Measurements from ENCODE around the gene TCF23.
A peak's percentile ranks its signal among the peaks of the same experiment; 100 is the strongest.

Gene TCF23

DNA sequence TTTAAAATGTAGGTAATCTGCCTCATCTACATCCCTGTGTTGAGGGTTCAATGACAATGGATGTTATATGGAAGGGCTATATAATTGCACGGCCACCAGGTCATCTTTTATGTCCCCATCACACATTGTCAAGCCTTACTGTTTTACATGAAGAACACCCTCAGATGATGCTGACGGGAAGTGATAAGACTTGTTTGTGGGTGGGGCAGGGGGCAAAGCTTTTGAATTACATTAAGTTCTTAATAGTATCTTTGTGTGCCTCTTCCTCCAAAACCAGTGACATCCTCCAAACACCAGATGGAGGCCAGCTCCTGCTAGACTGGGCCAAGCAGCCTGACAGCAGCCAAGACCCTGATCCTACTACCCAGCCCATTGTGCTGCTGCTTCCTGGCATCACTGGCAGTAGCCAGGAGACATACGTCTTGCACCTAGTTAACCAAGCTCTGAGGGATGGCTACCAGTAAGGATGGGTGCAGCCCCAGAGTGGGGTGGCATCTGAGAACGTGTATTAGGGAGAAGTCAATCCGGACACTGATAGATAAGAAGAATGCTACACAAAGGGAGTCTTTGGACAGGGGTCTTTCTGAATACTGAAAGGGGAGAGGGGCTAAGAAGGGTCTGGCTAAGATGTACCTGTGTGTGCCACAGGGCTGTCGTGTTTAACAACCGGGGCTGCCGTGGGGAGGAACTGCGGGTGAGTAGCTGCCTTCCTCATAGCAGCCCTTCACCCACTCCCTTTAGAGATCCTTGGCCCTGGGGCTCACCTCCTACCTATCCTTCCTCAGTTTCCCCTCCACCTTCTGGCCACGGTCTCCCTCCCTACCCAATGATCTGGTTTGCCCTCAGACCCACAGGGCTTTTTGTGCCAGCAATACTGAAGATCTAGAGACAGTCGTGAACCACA lies 19.9 kb upstream of the TCF23 start:
- DNase-seq (ENCODE audit: low spot score) = no peak

DNA sequence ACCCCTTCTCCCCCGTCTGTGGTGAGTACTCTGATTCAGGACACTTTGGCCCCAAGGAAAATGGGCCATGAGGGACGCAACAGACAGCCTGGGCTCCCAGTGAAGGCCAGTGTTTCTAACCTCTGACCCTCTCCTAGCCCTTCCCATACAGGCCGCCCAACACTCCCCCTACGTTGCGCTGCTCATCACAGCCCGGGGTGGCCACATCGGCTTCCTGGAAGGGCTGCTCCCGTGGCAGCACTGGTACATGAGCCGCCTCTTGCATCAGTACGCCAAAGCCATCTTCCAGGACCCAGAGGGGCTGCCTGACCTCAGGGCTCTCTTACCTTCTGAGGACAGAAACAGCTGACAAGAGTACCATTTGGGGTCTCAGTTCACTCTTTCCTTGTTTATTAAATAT lies 18.4 kb upstream of the TCF23 start:
- no peak for DNase-seq (ENCODE audit: low spot score)

DNA sequence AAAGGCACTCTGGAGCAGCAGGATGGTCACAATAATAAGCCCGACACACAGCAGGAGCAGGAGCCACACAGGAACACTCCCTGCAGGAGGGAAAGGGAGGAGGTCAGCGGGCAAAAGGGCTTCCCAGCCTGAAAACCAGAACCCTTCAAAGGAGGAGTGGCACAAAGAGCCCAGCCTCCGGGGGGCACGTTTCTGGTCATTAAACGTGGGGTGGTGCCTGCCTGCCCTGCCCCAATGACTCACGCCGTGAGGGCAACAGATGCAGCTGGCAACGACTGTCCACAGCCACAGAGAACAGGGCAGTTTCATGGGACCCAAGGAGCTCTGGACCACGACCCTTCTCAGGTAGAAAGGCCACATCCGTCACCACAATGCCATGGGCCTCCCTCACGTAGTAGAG lies 17.4 kb upstream of the TCF23 start:
- no peak for DNase-seq (ENCODE audit: low spot score)

DNA sequence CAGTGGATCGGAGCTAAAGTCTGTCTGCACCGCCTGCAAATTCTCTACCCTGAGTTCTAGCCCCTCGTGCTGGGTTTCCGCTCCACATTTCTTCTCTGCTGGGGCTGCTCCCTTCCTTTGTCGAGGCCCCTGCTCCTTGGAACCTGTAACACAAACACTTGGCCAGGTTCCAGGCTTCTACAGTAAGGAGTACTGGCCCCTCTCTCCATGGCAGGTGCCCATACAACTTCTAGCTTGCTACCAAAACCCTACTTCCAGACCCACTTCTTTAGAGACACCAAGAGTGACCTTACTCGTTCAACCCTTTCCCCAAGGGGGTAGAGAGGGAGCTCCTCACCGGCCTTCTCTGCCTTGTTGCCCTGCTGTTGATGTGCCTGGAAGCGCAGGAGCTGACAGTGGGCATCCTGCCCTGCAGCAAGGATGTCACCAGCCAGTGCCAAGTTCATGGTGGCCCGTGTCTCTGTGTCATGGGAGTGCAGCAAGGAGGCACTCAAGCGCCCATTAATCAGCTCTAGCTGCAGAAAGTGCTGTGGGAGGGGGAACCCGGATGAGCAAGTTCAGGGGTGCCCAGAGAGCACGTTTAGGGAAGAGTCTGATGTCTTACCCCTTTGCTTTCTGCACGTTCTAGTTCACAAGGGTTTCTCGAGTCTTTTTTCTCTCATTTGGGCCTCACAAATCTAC lies 15.5 kb upstream of the TCF23 start:
- no peak for DNase-seq (ENCODE audit: low spot score)

DNA sequence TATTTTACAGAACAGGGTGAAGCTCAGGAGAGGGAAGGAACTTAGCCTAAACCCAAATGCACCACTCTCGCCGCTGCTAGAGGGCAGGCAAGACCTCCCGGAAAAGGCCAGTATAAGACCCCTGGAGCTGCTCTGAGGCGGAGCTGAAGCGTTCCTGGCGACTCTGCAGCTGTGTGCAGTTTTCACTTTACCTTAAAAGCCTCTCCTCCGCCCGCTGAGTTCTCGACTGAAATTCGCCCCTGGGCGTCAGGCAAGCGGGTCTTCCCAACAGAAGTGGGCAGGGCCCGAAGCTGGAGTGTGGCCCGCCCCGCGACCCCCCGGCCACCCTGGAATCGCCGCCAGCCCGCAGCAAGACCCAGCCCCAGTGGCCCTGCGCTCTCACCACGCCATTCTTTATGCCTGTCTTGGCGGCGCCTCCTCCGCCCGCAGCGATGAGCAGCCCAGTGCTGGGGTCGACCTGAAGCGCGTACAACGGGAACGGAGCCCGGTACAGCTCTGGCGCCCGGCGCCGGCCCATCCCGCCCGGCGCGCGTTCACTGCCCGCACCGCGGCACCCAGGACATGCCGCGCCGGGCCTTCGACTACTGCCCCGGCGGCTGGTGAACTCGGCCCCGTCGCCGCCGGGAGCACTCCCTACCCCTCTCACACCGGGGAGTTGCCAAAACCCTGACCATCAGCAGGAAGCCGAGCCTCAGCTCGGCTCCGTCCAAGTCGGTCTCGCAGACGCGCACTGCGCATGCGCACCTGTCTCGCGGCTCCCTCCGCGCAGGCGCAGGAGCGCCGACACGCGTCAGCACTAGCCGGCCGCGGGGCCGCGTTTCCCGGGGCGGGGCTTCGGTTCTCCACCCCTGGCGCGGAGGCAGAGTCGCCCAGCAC lies 14.7 kb upstream of the TCF23 start, which contains the start of gene PREB:
Gene PREB, minus strand, starts transcription at position 732 of the 876 bp plus-strand sequence. Its CDS starts 215 bp downstream, at position 517.
- DNase-seq (ENCODE audit: low spot score) = peak; percentile 98

DNA sequence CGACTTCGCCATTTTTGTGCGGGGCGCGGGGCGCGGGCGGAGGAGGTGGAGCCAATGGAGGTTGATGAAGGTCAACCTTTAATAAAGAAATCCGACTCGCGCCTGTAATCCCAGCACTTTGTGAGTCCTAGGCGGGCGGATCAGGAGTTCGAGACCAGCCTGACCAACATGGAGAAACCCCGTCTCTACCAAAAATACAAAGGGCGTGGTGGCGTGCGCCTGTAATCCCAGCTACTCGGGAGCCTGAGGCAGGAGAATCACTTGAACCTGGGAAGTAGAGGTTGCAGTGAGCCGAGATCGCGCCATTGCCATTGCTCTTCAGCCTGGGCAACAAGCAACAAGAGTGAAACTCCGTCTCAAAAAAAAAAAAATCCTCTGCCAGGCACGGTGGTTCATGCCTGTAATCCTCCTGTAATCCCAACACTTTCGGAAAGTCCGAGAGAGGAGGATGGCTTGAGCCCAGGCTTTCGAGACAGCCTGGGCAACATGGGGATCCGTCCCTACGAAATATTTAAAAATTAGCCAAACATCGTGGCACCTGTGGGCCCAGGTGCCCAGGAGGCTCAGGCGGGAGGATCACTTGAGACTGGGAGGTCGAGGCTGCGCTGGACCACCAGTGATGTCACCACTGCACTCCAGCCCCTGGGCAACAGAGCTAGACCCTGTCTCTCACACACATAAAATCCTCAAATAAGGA lies 13.9 kb upstream of the TCF23 start:
- no peak for DNase-seq (ENCODE audit: low spot score)

DNA sequence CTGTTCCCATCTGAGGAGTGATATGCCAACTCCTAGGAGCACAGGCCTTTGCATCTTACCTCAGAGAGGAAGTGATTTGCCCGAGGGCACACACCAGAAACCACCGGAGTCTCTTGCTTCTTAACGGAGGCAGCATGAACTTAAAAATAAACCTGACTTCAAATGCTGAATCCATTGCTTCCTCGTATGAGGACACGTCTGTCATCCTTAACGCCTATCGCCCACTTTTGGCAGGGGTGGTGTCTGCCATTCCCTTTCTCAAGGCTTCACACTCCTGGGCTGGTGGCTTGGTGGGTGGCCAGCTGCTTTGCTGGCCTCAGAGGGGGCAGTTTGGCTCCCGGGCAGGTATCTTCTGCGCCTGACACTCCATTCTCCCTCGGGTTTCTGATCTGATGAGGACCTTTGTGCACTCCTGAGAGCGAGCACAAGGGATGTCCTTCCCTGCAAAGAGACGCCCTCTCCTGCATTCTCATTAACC lies 13.3 kb upstream of the TCF23 start:
- no peak for DNase-seq (ENCODE audit: low spot score)

DNA sequence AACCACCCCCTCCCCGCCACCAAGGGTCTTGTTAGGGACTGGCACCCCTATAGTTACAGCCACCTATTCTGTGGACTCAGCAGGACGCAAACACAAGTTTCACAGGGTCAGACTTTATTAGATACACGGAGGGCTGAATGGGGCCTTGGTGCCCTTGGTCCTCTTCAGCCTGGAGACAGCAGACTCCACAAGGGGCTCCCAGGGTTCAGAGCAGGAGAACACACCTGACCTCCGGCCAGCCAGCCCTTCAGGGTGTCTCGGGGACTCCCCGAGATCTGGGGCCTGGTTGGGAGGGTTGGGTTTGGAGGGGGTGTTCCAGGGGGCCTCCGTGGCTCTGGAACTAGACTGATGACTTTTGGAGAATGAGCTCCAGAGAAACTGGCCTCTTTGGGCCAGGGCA lies 12.1 kb upstream of the TCF23 start:
- DNase-seq (ENCODE audit: low spot score) = no peak

DNA sequence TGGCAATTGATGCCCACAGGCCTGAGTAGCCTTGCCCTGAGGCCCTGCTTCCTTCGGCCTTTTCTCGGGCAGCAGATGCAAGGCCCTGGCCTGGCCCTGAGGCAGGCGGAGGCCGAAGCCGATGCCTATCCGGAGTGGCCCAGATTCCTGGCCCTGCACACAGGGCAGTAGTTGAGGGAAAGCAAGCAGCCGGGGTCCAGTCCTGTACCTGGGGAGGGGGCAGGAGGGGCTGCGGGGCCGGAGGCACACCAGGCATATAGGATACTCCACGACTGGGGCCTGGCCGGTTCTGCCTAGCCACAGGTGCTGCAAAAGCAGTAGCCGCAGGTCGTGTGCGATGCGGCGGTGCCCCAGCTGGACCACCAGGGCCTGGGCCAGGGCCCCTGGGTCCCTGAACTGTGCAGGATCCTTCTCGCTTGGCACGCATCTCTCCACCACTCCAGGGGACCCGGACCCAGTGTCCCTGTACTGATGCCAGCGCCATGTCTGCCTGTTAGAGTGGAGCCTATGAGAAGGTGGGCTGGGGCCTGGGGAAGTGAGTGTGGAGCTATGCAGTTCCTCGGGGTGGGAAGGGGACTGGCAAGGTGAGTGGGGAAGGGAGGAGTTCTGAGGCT lies 11.4 kb upstream of the TCF23 start:
- DNase-seq (ENCODE audit: low spot score) = no peak

DNA sequence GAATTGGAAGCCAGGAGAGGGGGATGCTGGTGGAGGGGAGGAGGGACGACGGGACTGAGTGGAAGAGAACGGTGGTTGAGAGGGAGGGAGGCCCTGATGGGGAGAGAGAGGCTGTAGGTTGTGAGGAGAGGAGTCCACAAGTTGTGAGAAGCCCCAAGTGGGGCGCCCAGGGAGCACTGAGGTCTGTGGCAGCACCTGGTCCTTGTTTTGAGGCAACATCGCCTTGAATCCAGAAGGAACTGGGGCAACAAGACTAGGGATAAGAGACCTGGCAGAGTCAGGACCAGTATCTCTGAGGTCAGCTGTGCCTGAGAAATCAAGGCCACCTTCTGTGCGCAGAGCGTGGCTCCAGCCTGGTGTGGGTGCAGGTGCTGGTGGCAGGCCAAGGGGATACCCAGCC lies 10.7 kb upstream of the TCF23 start:
- DNase-seq (ENCODE audit: low spot score) = no peak

DNA sequence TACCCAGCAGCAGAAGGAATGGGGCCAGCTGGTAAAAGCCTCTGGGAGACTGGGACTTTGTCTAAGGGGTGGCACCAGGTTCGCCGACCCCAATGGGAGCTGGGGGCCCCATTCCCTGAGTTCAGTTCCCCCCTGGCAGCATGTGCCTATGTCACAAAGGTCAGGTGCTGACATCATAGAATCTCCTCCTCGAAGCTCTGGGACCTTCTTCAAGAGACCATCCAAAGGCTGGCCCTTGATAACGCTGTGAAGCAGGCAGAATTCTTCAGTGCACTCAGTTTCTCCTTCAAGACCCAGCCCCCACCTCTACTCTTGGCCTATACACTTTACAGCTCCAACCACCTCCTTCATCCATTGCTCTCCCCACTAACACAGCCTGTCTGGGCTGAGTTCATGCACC lies 9.5 kb upstream of the TCF23 start, which contains the start of gene PRR30:
Gene PRR30, minus strand, starts transcription at position 101 of the 400 bp plus-strand sequence. CDS start 1,081 bp downstream, outside the sequence.
- DNase-seq (ENCODE audit: low spot score) = no peak

DNA sequence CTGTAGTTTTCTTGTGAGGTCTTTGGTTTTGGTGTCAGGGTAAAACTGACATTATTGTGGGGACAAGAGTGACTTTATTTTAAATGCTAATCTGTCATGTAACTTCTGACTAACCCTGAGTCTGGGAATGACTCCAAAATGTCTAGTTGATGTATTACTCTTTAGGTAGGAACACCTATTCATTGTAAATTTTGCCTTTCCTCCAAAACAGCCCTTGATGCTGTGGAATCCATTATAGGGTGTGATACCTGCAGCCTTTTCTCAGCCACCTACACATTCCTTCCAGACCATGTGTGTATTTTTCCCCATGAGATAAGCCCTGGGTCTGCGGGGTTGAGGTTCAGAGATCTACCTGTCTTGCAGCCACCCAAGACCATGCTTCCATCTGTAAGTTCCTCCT lies 5.5 kb upstream of the TCF23 start:
- no peak for DNase-seq (ENCODE audit: low spot score)

DNA sequence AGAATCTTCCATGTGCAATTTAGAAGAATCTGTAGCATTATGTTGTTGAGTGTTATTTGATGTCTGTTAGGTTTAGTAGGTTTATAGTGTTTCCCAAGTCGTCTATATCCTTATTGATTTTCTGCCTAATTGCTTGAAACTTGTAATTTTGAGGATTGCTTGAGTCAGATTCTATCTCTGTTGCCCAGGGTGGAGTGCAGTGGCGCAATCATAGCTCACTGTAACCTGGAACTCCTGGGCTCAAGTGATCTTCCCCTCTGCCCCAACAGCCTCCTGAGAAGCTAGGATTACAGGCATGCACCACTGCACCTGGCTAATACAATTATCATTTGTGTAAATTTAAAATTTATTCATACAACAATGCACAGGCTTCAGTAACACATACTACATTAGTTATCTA lies 3.1 kb upstream of the TCF23 start:
- no peak for DNase-seq (ENCODE audit: low spot score)

DNA sequence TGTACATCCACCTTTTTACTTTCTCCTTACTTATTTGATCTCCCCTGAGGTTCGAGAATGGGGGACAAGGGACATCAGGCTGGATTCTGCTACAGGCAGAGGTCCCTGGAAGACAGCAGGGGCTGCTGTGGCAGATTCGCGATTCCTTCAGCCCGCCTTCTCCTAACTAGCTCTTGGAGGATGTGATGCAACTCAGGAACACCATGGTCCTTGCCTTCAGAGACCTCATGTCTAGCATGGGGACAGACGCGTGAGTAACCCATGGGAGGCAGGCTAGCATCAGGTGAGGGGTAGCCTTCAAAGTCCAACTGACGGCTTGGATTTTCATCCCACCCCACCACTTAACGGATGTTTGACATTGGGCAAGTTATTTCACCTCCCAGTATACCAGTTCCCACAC lies 869 bp upstream of the TCF23 start:
- DNase-seq (ENCODE audit: low spot score) = no peak

DNA sequence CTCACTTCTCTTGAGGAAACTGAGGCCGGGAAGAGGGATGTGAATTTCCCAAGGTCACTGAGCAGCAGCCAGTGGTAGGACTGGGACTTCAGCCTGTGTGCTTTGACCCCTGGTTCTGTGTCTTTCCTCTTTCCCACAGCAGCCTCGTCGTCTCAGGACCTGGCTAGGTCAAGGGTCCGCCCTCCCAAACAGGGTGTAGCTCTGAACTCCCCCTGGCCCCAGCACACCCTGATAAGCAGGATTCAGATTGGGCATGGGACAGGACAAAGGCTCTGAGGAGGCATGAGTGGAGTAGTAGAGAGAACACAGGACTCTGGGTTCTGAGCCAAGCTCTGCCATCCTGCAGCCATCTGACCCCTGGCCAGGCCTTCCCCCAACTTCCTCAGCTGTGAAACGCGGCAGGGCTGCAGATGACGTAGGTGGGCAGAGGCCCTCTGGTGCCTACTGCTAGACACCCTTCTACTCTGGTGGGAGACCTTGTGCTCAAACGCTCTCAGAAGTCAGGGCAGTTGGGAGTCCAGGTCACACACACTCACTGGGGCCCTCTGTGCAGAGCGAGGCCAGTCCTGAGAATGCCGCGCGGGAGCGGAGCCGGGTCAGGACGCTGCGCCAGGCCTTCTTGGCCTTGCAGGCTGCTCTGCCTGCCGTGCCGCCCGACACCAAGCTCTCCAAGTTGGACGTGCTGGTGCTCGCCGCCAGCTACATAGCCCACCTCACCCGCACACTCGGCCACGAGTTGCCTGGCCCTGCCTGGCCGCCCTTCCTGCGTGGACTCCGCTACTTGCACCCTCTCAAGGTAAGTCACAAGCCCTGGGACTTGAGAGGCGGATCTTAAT lies 984 bp downstream of the TCF23 start:
- DNase-seq (ENCODE audit: low spot score) = no peak

DNA sequence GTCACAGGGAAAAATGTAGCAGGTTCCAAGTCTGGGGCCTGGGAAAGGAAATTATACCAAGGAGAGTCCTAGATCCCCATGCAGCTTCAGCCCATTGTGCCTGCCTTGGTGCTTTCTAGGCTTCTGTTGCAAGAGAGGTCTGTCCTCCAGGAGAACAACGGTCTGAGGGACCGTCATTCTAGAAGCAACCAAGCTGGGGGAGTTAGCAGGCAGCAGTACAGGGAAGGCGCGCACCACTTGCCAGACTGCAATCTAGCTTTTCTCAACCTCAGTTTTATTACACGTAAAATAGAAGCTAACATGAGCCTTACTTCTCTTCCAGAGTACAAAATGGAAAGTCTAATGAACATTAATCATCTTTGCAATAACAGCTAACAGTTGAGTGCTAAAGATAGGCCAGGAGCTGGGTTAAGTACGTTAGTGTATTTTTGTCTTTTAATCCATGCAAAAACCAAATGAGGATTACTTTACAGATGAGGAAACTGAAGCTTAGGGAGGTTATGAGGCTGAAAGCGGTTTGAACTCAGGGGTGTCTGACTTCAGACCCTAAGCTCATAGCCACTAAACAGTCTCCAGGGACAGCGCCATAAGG lies 1.9 kb downstream of the TCF23 start:
- DNase-seq (ENCODE audit: low spot score) = no peak

DNA sequence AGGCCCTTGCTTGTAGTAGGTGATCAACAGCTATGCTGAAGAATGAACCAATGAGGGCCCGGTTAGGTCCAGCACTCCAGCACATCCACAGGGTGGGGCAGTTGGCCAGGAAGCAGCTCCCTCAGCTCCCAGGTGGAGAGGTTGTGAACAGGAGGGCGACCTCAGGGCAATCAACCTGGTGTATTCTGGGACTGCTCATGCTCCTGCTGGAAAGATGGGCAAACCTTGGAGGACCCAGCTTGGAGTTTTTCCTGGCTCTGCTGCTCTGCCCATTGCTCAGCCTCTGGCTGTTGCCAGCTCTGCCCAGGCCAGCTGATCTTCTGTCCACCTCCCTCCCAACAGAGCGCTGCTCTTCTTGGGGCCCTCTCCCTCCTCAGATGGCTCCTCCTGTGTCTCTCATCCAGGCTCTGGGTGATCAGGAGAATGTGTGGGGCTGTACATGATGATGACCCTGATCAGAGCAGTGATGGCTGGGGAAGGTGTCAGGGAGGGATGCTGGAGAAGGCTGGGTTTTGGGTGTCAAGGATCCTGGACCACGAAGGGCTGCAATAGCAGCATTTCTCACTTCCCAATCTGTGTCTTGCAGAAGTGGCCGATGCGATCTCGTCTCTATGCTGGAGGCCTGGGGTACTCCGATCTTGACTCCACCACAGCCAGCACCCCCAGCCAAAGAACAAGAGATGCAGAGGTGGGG lies 3.4 kb downstream of the TCF23 start:
- no peak for DNase-seq (ENCODE audit: low spot score)

DNA sequence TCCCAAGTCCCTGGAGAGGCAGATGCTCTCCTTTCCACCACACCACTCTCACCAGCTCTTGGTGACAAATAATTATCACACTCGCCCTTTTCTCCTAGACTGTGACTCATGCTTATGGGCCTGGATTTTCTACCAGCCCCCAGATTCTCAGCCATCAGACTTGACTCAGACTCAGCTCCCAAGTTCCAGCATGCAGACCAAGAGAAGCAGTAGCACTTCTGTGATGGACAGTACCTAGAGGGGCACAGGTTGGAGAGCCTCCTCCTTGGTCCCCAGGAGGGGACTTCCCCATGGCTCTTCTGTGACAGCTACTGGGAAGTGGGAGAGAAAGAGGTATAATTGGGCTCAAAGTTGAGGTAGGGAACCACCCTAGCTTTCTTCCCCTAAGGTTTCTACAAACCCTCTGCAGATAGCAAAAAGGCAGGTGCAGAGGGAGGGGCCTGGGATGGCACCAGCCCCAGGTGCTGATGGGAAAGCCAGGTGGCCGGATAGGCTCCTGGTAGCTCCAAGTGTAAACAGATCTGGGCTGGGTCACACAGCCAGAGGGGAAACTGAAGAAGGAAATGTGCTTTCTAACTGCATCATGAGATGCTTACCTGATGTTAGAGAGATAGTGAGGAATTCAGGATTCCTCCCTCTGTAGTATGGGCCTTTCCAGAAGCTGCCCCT lies 4.1 kb downstream of the TCF23 start:
- no peak for DNase-seq (ENCODE audit: low spot score)

DNA sequence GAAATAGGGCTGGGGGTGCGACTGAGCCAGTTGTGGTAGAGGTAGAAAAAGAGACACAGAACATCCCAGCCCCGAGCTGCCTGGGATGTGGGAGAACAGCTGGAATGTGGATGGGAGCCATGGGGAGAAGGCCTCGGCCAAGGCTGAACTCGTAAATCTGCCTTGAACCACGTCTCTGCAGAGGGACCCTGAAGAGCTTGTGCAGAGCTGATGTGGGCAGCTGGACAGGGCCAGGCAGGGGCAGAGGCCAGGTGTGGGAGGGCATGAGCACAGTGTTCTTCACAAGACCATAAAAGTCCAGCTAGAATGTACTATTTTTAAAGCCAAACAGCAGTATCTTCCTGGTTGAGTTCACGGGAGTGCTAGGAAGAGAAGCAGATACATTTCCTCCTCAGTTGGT lies 5.7 kb downstream of the TCF23 start:
- DNase-seq (ENCODE audit: low spot score) = no peak
